Astrocyte (in vitro differentiated cells and primary cell): Measurements from ENCODE around the gene AKTIP.

ENCODE experiments used
- EZH2 ChIP-seq: IDR thresholded peaks from 2 replicates; pipeline ENCODE4 v1.6.1; 2012; ENCODE audit warnings: mild to moderate bottlenecking, low read length, inconsistent platforms; ENCODE audit not compliant: insufficient read depth
- TF ChIP-seq, protein P1 (sequence below): IDR thresholded peaks from 2 replicates; pipeline ENCODE4 v1.5.1; 2011; ENCODE audit warnings: low read depth, mild to moderate bottlenecking, inconsistent platforms, low read length, moderate library complexity; ENCODE audit not compliant: insufficient read depth

GRCh38 chr16:53549970-53550690 is 47.1 kb upstream of the AKTIP start:
- TF ChIP-seq, protein P1, sequence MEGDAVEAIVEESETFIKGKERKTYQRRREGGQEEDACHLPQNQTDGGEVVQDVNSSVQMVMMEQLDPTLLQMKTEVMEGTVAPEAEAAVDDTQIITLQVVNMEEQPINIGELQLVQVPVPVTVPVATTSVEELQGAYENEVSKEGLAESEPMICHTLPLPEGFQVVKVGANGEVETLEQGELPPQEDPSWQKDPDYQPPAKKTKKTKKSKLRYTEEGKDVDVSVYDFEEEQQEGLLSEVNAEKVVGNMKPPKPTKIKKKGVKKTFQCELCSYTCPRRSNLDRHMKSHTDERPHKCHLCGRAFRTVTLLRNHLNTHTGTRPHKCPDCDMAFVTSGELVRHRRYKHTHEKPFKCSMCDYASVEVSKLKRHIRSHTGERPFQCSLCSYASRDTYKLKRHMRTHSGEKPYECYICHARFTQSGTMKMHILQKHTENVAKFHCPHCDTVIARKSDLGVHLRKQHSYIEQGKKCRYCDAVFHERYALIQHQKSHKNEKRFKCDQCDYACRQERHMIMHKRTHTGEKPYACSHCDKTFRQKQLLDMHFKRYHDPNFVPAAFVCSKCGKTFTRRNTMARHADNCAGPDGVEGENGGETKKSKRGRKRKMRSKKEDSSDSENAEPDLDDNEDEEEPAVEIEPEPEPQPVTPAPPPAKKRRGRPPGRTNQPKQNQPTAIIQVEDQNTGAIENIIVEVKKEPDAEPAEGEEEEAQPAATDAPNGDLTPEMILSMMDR: peak; percentile 88
- no peak for TF ChIP-seq EZH2
